EL (cell line): ENCODE measurements around the gene AAMP.
A peak's percentile ranks its signal among the peaks of the same experiment; 100 is the strongest.

Source experiments
- DNase-seq: peaks from one replicate; pipeline ENCODE4 v3.0.0-alpha.2; 2016

AAMP gene

DNA sequence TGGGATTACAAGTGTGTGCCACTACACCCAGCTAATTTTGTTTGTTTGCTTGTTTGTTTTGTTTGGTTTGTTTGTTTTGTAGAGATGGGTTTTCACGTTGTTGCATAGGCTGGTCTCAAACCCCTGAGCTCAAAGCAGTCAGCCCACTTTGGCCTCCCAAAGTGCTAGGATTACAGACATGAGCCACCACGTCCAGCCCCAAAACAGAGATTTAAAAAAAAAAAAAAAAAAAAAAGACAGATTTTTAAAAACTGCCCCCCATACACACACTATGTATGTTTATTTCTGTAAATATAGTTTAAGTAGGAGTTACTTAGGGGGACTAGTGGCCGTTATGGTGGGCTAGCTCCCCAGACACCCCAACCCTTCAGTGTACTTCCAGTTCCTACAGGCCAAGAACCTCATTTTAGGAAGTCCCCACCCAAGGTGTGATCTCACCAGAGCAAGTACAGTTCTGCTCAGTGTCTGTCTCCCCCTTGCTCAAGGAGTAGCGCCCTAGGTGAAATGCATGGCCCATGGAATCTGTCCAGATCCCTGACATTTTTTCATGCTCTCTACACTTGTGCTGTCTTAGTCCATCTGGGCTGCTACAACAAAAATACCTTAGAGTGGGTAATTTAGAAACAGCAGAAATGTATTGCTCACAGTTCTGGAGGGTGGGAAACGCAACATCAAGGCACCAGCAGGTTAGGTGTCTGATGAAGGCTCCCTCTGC, 23.9 kb upstream of the AAMP start:
- DNase-seq, result no peak

DNA sequence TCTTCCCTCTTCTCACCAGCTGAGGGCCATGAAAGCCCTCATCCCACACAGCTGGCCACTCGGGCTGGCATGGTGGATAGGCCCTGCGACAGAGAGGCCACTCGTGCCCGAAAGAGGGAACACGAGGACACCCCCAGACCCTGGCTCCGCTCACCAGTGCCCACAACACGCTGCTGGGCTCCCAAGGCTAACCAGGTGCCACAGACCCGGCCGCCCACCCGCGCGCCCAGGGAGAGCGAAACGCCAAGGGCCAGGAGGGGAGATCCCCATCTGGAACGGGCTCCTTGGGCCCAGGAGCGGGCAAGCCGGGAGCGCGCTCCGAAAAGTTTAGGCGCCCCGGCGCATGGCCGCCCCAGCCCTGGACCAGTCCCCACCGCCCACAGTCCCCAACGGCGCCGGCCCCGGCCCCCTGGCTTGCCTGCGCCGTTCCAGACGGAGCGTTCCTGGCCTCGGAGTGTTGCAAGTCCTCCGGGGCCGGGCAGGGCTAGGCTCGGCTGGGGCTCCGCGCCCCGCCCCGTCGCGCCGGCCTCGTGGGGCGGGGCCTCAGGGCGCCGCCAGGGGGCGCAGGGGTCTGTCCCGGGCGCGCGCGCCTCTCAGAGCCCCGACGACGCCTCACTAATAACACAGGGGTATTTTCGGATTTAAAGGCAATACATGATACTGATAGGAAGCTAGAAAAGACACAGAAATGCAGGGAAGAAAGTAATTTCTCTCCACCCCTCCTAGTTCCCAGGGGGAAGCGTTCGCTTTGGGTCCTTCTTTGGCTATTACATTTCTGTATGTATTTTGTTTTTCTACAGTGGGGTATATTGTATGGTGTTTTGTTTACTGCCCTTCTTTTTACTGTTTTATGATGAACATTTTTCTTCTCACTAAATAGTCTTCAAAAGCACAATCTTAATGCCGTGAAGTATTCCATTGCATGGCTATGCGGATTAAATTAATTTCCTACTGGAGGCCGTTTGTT, 22.4 kb upstream of the AAMP start, which contains the start of gene TMBIM1:
TMBIM1 (minus strand) TSS at position 456 of the 967 bp plus-strand sequence. CDS start 10,362 bp downstream, outside the sequence.
- peak; percentile 73 for DNase-seq

DNA sequence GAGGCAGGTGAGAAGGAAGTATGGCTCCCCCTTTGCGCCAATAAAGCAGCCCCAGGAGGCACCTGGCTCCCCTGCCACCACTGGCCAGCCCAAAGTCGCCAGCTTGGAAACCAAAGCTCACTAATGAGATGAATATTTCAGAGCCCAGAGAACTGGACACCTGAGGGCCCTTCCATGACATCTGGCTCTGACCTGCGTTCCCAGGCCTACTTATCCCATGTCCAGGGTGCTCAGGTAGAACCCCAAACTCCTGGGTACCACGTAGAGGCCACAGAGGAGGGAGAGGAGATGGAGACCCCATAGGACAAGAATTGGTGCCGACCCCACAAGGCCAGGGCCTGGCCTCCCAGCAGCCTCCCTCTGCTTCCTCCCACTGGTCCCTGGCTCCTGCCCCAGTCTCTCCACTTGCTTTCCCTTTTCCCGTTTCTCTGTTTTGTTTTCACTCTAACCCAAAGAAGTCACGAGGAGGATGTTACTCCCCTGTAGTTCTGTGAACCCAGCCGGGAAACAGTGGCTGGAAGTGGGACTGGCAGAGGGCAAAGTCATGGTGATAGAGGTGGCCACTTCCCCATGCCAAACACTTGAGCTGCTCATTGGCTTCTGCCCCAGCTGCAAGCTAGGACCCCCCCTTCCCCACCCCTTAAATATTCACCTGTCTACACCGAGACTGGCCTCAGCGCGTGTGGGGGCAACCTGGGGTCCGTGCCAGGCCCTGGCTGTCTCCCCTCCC, 21.5 kb upstream of the AAMP start:
- DNase-seq, result peak; percentile 27

DNA sequence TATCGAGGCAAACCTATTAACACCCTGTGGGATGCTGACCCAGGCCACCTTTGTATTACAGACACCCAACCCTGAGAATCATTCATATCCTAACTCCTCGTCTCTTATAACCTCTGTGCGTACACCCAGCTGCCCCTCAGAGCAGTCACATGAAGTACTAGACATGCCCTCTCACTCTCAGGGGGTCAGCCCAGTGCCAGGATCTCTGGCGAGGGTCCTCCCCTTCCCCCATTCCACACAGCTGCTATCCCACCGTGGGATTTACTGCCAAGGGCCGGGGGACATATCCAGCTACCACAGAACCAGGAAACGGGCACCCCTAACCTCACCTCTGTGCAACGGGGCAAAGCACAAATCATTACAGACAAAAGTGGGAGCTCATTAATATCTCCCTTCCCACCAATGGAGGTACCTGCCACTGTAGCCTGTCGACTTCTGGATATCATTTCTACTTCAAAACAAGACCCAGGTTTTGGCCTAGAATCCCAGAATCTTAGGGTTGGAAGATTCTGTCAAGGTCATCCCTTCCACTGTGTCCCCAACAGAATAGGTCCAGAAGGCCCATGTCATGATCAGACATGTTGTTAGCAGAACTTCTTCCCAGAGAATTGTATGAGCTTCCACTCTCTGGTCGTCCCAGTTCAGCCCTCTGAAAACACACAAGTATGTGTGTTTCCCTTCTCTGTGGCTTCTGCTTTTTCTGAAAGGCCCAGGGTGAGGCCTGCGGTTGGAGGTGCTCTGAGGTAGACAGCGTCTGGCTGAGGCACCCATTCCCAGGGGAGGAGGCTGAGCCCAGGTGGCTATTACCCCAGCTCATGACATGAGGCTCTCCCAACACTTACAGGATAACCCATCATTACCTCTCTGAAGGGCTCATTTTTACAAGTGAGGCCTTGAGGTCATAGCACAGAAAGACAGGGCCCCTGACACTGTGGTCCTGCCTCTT, 20.7 kb upstream of the AAMP start:
- no peak for DNase-seq

DNA sequence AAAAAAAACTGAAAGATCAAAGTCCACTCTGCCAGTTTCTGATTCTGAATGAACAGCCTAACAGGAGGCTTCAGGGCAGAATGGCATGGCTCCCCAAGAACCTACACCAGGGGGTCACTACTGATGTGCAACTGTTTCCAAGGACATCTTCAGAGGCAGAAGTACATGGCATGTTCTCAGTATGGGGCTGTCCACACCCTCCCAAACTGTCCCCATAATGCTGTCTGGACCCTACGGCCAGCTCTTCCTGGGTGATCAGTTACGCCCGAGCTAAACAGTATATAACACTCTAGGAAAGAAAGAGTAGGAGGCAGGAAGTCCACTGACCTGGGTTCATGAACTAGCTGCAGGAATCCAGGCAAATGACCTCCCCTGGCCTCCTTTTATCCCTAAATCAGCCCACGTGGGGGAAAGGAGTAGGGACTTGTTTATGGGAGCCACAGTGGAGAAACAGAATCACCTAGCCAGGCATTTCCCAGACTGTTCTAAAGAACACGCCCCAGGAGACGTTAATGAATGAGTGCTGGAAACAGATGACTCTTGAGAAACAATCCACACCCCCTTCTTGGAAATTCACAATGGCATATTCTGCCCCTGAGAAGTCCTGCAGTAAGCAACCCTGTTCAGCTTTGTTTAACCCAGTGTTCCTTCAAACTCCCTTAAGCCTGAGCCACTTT, 19.8 kb upstream of the AAMP start:
- no peak for DNase-seq

DNA sequence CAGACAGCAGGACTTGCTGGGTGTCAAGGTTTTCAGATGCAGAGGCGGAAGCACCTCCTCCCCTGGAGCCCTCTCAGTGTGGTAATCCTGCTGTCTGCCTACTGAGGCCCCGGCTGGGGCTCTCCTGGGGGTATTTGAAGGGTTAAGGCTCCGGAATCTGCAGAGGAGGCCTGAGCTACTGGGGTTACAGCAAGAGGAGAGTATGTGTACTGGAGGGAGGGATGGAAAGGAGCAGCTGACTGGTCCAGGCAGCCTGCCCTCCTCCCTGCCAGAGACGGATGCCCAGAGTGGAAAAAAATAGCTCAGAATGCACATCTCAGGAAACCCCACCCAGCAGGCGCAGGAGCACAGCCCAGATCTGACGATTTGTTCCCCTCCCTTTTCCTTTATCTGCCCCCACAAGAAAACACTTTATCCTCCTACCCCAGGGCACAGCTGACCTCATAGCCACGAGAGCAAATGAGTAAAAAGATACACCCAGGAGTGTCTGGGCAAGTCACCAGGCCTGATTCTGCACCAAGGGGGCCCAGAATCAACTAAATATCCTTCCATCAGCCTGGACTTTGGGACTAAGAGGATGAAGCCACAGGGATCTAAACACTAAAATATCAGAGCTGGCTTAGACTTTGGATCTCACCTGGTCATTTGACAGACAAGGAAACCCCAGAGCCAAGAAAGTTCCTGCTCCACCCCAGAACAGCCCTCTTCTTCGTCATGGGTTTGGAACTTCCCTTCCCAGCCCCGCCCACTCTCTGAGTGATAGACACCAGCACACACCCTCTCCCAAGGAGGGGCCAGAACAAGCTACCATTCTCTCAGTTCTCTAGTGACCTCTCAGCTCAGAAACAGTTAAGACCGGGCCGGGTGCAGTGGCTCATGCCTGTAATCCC, 16.9 kb upstream of the AAMP start:
- peak; percentile 96 for DNase-seq

DNA sequence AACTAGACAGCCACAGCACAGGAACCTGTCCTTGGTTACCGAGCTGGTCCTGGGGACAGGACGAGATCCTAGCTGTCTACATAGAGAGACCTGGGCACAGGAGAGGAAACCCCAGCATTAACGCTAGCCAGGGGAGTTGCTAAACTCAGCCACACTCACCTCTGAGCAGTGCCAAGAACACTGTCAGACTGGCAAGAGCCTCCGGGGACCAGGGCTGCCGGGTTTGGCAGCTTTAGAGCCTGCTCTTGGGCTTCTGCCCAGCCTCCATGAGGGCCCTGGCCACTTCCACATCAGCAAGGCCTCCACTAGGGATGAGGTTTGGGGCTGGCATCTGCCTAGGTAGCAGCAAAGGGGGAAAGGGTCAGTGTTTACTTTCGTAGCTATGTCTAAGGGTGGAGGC, 15.7 kb upstream of the AAMP start:
- peak; percentile 33 for DNase-seq

DNA sequence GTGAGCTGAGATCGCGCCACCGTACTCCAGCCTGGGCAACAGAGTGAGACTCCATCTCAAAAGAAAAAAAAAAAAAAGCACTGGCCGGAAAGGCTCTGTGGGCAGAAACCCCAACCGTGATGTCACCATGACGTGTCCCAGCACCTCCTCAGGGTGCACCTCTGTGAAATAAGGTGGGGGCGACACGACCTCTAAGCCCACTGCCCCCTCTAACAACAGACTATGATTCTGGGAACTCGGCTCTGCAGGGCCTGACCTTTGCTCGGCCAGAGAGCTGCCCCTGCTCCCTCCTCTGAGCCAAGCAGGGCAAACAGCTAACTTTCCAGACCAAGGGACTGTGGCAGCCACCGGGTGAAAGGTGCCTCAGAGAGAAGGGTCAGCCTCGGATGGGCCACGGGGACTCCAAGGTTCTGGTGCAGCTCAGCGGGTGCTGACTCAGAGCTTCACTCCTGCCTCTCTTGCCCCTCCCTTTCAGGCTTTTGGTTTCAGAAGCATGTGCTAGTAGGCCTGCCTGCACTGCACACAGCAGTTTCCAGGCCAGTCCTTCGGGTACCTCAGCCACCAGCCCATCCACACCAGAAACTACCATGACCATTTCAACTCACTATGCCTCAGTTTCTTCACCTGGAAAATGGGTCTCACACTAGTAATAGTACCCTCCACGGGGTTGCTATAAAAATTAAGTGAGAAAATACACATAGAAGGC, 14.3 kb upstream of the AAMP start:
- DNase-seq, result peak; percentile 77

DNA sequence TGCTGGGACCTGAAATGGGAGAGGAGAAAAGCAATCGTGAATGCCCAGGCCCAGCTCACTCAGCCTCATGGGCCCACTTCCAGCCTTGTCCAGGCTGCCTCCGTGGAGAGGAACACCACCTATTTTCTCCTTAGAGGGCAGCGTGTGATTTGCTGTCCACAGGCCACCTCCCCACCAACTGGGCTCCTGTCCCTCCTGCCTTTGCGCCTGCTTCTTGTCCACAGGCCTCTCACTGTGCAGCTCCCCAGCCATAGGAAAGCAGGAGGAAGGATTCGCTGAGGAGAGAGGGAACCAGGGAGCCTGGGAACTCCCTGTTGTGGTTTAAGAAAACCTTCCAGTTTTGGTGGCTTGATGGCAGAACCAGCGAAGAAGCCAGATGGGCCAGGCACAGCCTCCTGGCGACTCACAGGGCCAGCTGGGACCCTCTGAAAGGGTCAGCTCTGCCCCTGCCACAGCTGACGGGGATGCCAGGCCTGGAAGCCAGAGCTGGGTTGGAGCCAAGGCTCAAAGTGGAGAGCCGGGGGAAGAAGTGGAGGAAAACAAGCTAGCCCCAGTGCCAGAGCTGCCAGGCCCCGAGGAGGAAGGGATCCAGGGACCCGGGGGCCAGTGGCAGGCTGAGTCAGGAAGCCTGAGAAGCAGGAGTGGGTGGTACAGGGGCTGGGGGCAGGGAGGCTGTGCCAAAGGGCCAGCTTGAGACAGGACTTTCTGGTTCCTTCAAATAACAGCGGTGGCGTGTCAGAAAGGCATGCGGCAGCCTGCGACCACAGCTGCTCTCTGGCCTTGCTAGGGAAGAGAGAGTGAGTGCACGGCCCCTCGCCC, 12.4 kb upstream of the AAMP start:
- peak; percentile 53 for DNase-seq

DNA sequence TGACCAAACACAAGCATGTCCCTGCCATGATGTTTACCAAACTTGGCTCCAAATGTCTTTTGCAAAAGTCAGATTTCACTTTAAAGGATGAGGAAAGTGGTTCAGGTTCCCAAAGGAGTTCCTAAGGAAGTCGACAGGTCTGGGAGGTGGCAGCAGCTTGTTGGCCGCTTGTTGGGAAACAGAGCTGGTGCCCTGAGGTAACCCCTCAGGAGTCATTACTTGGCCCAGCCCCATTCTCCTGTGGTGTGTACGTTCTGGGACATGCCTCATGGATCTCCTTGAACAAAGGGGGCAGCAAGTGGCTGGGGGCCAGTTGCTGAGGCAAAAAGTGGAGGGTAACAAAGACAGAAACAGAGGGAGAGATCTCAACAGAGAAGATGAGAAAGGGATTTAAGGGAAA, 11.5 kb upstream of the AAMP start:
- DNase-seq, result no peak

DNA sequence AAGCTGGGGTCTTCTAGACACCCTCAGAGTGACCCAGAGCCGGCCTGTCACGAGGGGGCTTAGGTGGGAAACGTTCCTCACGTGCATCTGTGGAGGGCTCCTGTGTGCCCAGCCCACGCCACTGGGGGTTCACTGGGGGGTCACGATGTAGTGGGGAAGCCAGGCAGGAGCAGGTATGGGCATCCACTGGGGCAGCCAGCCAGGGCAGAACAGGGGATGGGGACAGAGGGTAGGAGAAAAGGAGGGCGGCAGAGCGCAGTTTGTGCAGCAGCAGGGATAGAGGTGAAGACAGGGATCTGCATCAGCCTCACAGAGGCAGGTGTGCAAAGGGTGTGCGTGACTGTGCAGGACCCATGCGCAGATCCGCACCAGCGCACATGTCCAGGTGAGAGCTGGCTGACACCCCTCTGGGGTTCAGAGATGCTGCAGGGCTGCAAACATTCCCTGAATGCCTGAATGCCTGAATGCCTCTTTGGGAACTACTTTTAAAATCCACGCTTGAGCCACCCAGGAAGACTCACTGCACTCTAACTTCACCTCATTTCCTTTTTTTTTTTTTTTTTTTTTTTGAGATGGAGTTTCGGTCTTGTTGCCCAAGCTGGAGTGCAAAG, 10.4 kb upstream of the AAMP start:
- no peak for DNase-seq

DNA sequence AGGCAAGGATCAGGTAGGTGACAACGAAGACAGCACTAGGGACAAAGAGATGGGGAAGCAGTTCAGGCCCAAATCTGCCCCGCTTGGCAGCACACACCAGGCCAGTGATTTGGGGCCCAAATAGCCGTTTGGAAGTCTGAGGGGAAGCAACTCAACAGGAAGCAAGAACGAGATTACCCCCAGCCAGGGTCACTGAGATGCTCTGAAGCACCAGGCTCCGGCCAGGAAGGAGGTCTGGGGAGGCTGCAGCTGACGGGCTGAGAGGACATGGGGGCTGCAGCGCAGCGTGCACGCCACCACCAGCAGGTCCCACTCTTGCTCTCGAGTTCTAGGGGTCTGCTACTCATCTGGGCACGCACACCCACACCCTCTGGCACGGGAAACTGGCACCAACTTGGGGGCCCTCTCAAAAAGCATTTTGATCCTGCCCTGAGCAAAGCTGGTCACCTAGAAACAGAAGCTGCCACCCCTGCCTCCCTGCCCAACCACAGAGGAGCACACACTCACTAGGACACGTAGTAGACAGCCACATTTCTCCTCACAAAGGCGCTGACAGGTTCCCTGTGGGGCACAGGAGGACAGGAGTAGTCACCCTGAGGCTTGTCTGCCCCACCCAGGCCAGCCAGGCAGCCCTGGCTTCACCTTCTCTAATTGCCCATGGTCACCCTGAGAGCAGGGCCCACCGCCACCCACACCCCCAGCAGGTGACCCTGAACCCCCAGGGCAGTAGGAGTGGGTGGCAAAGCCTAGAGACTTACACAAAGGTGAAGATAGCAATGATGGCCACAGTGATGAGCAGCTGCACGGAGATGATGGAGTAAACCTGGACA, 8.8 kb upstream of the AAMP start:
- DNase-seq, result no peak

DNA sequence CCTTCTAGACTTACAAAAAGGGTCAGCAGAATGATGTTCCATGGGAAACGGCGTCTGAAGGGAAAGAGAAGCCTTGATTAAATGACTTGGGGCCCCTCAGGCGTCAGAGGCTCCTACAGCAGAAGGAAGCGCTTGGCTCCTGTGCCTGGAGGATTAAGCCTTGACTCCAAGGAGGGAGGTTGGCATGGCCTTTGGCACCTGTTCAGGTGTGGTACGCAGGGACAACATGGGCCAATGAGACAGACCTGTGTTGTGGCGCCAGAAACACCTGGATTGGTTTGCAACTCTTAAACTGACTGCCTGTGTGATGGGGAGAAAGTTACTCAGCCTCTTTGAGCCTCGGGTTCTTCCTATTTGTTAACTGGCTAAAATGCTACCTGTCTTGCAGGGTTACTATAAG, 8.0 kb upstream of the AAMP start:
- no peak for DNase-seq

DNA sequence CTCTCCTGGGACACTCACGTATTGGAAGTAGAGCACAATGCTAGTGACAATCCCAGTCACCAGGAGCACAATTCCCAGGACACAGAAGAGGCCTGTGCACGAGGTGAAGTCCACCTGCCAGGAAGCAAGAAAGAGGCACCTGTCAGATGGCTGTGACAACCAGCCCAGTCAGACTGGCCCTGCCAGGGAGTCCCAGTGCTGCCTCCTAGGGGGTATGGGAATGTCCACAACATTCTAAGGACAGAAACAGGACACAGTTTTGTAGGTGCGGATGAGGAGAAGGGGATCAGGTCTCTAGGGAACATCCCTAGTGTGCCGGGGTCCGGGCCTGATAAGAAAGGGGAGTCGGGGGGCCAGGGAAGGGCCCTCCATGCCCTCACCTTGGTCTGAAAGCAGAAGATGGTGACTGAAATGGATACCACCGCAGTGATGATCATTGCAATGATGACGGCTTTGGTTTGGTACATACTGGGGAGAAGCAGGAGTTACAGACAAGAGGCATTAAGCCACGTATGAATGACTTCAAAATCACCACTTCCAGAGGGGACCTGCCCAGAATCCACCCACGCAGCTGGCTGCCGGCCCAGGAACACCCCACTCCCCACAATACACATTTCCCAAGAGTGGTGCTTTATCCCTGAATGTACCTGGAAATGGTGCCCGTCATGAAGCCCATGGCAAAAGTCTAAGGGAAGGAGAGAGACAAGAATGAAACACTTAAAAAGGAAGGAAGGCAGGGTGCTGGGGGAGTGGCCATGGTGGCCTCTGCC, 7.2 kb upstream of the AAMP start:
- no peak for DNase-seq

DNA sequence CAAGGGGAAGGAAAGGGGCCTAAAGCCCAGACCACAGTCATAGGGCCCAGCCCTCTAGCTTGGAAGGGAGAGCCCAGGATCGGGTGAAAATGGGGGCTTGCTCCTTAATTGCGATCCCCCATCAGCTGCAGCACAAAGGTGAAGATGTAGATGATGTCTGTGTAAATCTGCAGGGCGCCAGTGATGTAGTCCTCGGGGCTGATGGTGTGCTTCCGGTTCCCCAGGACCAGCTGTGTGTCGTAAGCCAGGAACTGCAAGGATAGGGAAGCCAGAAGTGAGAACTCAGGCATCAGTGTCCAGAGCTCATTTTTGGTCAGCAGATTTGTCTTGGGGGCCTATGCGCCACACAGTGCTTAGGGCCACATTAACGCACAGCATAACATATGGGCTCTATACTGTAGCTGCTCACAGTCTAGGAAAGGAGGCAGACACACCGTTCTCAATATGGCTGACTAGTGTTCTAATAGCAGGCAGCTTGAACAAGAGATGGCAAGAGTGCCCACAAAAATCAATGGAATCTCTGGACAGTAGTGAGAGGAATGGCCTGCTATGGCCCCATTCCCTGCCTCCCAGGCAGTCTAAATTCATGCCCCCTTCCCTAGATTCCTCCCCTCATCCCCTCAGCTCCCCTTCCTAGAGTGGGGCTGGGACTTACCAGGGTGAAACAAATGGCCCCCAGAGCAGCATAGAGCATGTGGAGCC, 5.6 kb upstream of the AAMP start:
- DNase-seq, result no peak

DNA sequence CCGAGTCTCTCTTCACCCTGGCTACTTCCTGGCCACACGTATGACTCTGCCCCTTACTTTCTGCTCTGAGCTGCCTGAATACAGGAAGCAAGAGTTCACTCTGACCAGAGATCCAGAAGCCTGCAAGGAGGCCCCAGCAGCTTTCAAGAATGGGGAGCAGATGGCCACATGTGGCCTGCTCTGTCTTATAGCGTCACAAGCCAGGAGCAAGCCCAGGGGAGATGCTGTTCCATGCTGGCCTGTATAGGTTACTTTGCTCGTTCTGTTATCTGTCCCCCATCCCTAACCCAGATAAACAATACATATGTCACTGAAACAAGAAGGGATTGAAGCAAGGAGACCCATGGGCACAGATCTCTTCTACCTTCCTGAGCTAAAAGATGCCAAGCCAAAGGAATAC, 4.6 kb upstream of the AAMP start:
- DNase-seq, result no peak
